ENCODE data around the gene GDPD4.

DNA sequence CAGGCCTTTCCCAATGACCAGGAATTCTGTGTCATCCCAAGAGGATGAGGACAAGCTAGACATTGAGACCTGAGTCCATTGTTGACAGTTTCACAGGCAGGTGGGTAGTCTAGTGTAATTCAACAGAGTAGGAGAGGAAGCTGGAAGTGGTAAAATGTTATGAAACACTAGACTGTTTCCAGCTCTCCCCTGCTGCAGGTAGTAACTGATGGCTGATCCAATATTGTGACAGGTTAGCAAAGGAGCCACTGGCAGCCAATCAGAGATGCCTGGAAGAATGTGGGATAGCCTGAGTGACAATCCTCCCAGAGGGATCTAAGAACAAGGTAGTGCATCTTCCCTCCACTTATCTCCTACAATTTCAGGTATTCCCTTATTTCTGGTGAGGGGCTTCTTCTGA lies 10.6 kb upstream of the GDPD4 start:
- TF ChIP-seq, protein P1, sequence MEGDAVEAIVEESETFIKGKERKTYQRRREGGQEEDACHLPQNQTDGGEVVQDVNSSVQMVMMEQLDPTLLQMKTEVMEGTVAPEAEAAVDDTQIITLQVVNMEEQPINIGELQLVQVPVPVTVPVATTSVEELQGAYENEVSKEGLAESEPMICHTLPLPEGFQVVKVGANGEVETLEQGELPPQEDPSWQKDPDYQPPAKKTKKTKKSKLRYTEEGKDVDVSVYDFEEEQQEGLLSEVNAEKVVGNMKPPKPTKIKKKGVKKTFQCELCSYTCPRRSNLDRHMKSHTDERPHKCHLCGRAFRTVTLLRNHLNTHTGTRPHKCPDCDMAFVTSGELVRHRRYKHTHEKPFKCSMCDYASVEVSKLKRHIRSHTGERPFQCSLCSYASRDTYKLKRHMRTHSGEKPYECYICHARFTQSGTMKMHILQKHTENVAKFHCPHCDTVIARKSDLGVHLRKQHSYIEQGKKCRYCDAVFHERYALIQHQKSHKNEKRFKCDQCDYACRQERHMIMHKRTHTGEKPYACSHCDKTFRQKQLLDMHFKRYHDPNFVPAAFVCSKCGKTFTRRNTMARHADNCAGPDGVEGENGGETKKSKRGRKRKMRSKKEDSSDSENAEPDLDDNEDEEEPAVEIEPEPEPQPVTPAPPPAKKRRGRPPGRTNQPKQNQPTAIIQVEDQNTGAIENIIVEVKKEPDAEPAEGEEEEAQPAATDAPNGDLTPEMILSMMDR (IDR thresholded peaks at IDR 0.05; ENCODE audit: insufficient read depth, low read length, poor library complexity, severe bottlenecking), result no peak
- no peak for TF ChIP-seq EZH2phosphoT487 (conservative IDR thresholded peaks at IDR 0.05; ENCODE audit: low read length)

Data from SU-DHL-6 (cell line).